ENCODE data around the gene CDH2.

CDH2 gene

GRCh38 chr18:28065793-28066186, 111.1 kb downstream of the CDH2 start:
- no peak overlapping the region for H3K4ac ChIP-seq (ENCODE audit: low read depth, low read length)
- H3K4me3 ChIP-seq (ENCODE audit: low read depth, low read length), result no peak overlapping the region
- peak overlapping the region; percentile 8 for H2BK120ac ChIP-seq (ENCODE audit: insufficient read depth, low read length, poor library complexity)
- no peak overlapping the region for H4K91ac ChIP-seq (ENCODE audit: low read depth, low read length)
- peak overlapping the region; percentile 3 for H2BK5ac ChIP-seq (ENCODE audit: low read depth, low read length, poor library complexity)
- H3K79me2 ChIP-seq (ENCODE audit: control insufficient read depth, insufficient read depth, low read length, poor library complexity), result peaks cover 2% of the 10 kb centered on the region
- H2AFZ ChIP-seq (ENCODE audit: insufficient read depth, low read length, poor library complexity), result no peak overlapping the region
- no peak overlapping the region for H4K8ac ChIP-seq (ENCODE audit: low read depth, low read length)
- peaks cover 7% of the 10 kb centered on the region for H3K79me1 ChIP-seq (ENCODE audit: low read length)
- no peak overlapping the region for H3K23ac ChIP-seq (ENCODE audit: low read length)
- H4K12ac ChIP-seq (ENCODE audit: low read depth, low read length), result no peak overlapping the region
- H3K27ac ChIP-seq (ENCODE audit: low read depth, low read length), result peak overlapping the region; percentile 74
- H3K36me3 ChIP-seq (ENCODE audit: control insufficient read depth in 1 of 2, insufficient read depth in 2 of 2, low read length in 2 of 2), result no peaks in the 10 kb centered on the region
- no peak overlapping the region for H2AK5ac ChIP-seq (ENCODE audit: low read length)
- no peak overlapping the region for H2BK12ac ChIP-seq (ENCODE audit: low read length)
- no peak overlapping the region for H3K9ac ChIP-seq (ENCODE audit: low read length)
- peak in 1 of 2 donors; percentile 12 for DNase-seq
- H3K4me2 ChIP-seq (ENCODE audit: low read length), result no peak overlapping the region
- no peaks in the 10 kb centered on the region for H3K27me3 ChIP-seq (ENCODE audit: insufficient read depth, low read length)
- H3K14ac ChIP-seq (ENCODE audit: low read length), result no peak overlapping the region
- peaks cover 2 to 4% of the 10 kb centered on the region in 2 experiments for H3K4me1 ChIP-seq (ENCODE audit: control insufficient read depth in 1 of 2, insufficient read depth in 2 of 2, low read length in 2 of 2)
- WGBS (ENCODE audit: extremely low coverage, insufficient coverage, insufficient read length), result no CpG with 5 or more reads among the region's 3 CpGs
- H3K9me3 ChIP-seq (ENCODE audit: insufficient read depth, low read depth, low read length), result no peaks in the 10 kb centered on the region
- H3K18ac ChIP-seq (ENCODE audit: low read length), result no peak overlapping the region

- no peak overlapping the region for H4K12ac ChIP-seq (ENCODE audit: low read depth, low read length)
- peak overlapping the region; percentile 94 for H2BK120ac ChIP-seq (ENCODE audit: insufficient read depth, low read length, poor library complexity)
- H2AFZ ChIP-seq (ENCODE audit: insufficient read depth, low read length, poor library complexity), result no peak overlapping the region
- H2AK5ac ChIP-seq (ENCODE audit: low read length), result peak overlapping the region; percentile 79
- H3K4me2 ChIP-seq (ENCODE audit: low read length), result no peak overlapping the region
- peak; percentile 49 to 85 for DNase-seq
- no peak overlapping the region for H3K9ac ChIP-seq (ENCODE audit: low read length)
- peaks cover 7% of the 10 kb centered on the region for H3K79me1 ChIP-seq (ENCODE audit: low read length)
- no peaks in the 10 kb centered on the region for H3K9me3 ChIP-seq (ENCODE audit: insufficient read depth, low read depth, low read length)
- peak overlapping the region; percentile 92 for H2BK5ac ChIP-seq (ENCODE audit: low read depth, low read length, poor library complexity)
- no peak overlapping the region for H3K23ac ChIP-seq (ENCODE audit: low read length)
- no CpG with 5 or more reads among the region's 4 CpGs for WGBS (ENCODE audit: extremely low coverage, insufficient coverage, insufficient read length)
- H4K8ac ChIP-seq (ENCODE audit: low read depth, low read length), result peak overlapping the region; percentile 70
- H3K79me2 ChIP-seq (ENCODE audit: control insufficient read depth, insufficient read depth, low read length, poor library complexity), result peaks cover 2% of the 10 kb centered on the region
- no peak overlapping the region for H3K18ac ChIP-seq (ENCODE audit: low read length)
- peak overlapping the region; percentile 90 for H4K91ac ChIP-seq (ENCODE audit: low read depth, low read length)
- H3K27ac ChIP-seq (ENCODE audit: low read depth, low read length), result peak overlapping the region; percentile 74
- H3K27me3 ChIP-seq (ENCODE audit: insufficient read depth, low read length), result no peaks in the 10 kb centered on the region
- peak overlapping the region; percentile 85 for H3K14ac ChIP-seq (ENCODE audit: low read length)
- no peaks in the 10 kb centered on the region for H3K36me3 ChIP-seq (ENCODE audit: control insufficient read depth in 1 of 2, insufficient read depth in 2 of 2, low read length in 2 of 2)
- H3K4me1 ChIP-seq (ENCODE audit: control insufficient read depth in 1 of 2, insufficient read depth in 2 of 2, low read length in 2 of 2), result peaks cover 2 to 4% of the 10 kb centered on the region in 2 experiments
- H2BK12ac ChIP-seq (ENCODE audit: low read length), result peak overlapping the region; percentile 99
- no peak overlapping the region for H3K4me3 ChIP-seq (ENCODE audit: low read depth, low read length)
- peak overlapping the region; percentile 75 for H3K4ac ChIP-seq (ENCODE audit: low read depth, low read length)
These were observed 111.7 kb downstream of the CDH2 start for GRCh38 chr18:28065031-28065792.

- peak overlapping the region; percentile 95 for H2AK5ac ChIP-seq (ENCODE audit: low read length)
- no peaks in the 10 kb centered on the region for H3K9me3 ChIP-seq (ENCODE audit: insufficient read depth, low read depth, low read length)
- no peak overlapping the region for H4K8ac ChIP-seq (ENCODE audit: low read depth, low read length)
- peak overlapping the region; percentile 91 for H2BK120ac ChIP-seq (ENCODE audit: insufficient read depth, low read length, poor library complexity)
- H4K12ac ChIP-seq (ENCODE audit: low read depth, low read length), result no peak overlapping the region
- peak overlapping the region; percentile 96 for H2BK12ac ChIP-seq (ENCODE audit: low read length)
- H3K4me3 ChIP-seq (ENCODE audit: low read depth, low read length), result no peak overlapping the region
- no peaks in the 10 kb centered on the region for H3K36me3 ChIP-seq (ENCODE audit: control insufficient read depth in 1 of 2, insufficient read depth in 2 of 2, low read length in 2 of 2)
- no peak overlapping the region for H3K4me2 ChIP-seq (ENCODE audit: low read length)
- peaks cover 2 to 4% of the 10 kb centered on the region in 2 experiments for H3K4me1 ChIP-seq (ENCODE audit: control insufficient read depth in 1 of 2, insufficient read depth in 2 of 2, low read length in 2 of 2)
- H3K27ac ChIP-seq (ENCODE audit: low read depth, low read length), result no peak overlapping the region
- no peak overlapping the region for H3K9ac ChIP-seq (ENCODE audit: low read length)
- no CpG with 5 or more reads among the region's 2 CpGs for WGBS (ENCODE audit: extremely low coverage, insufficient coverage, insufficient read length)
- H3K4ac ChIP-seq (ENCODE audit: low read depth, low read length), result no peak overlapping the region
- peaks cover 7% of the 10 kb centered on the region for H3K79me1 ChIP-seq (ENCODE audit: low read length)
- no peak overlapping the region for H3K14ac ChIP-seq (ENCODE audit: low read length)
- no peak for DNase-seq
- peak overlapping the region; percentile 62 for H4K91ac ChIP-seq (ENCODE audit: low read depth, low read length)
- H2AFZ ChIP-seq (ENCODE audit: insufficient read depth, low read length, poor library complexity), result no peak overlapping the region
- peak overlapping the region; percentile 63 for H2BK5ac ChIP-seq (ENCODE audit: low read depth, low read length, poor library complexity)
- H3K18ac ChIP-seq (ENCODE audit: low read length), result peak overlapping the region; percentile 82
- H3K79me2 ChIP-seq (ENCODE audit: control insufficient read depth, insufficient read depth, low read length, poor library complexity), result peaks cover 2% of the 10 kb centered on the region
- no peak overlapping the region for H3K23ac ChIP-seq (ENCODE audit: low read length)
- no peaks in the 10 kb centered on the region for H3K27me3 ChIP-seq (ENCODE audit: insufficient read depth, low read length)
These were observed 113.0 kb downstream of the CDH2 start for GRCh38 chr18:28063926-28064325.

- peaks cover 2% of the 10 kb centered on the region for H3K79me2 ChIP-seq (ENCODE audit: control insufficient read depth, insufficient read depth, low read length, poor library complexity)
- H4K12ac ChIP-seq (ENCODE audit: low read depth, low read length), result no peak overlapping the region
- H2BK120ac ChIP-seq (ENCODE audit: insufficient read depth, low read length, poor library complexity), result no peak overlapping the region
- no peak overlapping the region for H3K27ac ChIP-seq (ENCODE audit: low read depth, low read length)
- H3K9ac ChIP-seq (ENCODE audit: low read length), result no peak overlapping the region
- no peak overlapping the region for H3K4ac ChIP-seq (ENCODE audit: low read depth, low read length)
- H3K14ac ChIP-seq (ENCODE audit: low read length), result no peak overlapping the region
- no CpG with 5 or more reads among the region's 2 CpGs for WGBS (ENCODE audit: extremely low coverage, insufficient coverage, insufficient read length)
- H2BK5ac ChIP-seq (ENCODE audit: low read depth, low read length, poor library complexity), result no peak overlapping the region
- no peak overlapping the region for H3K4me2 ChIP-seq (ENCODE audit: low read length)
- H3K23ac ChIP-seq (ENCODE audit: low read length), result no peak overlapping the region
- H4K91ac ChIP-seq (ENCODE audit: low read depth, low read length), result no peak overlapping the region
- peaks cover 2 to 4% of the 10 kb centered on the region in 2 experiments for H3K4me1 ChIP-seq (ENCODE audit: control insufficient read depth in 1 of 2, insufficient read depth in 2 of 2, low read length in 2 of 2)
- H2AFZ ChIP-seq (ENCODE audit: insufficient read depth, low read length, poor library complexity), result no peak overlapping the region
- no peaks in the 10 kb centered on the region for H3K9me3 ChIP-seq (ENCODE audit: insufficient read depth, low read depth, low read length)
- no peak overlapping the region for H3K18ac ChIP-seq (ENCODE audit: low read length)
- H3K36me3 ChIP-seq (ENCODE audit: control insufficient read depth in 1 of 2, insufficient read depth in 2 of 2, low read length in 2 of 2), result no peaks in the 10 kb centered on the region
- H2BK12ac ChIP-seq (ENCODE audit: low read length), result no peak overlapping the region
- peaks cover 7% of the 10 kb centered on the region for H3K79me1 ChIP-seq (ENCODE audit: low read length)
- H4K8ac ChIP-seq (ENCODE audit: low read depth, low read length), result no peak overlapping the region
- H3K27me3 ChIP-seq (ENCODE audit: insufficient read depth, low read length), result no peaks in the 10 kb centered on the region
- H2AK5ac ChIP-seq (ENCODE audit: low read length), result no peak overlapping the region
- H3K4me3 ChIP-seq (ENCODE audit: low read depth, low read length), result no peak overlapping the region
- peak in 1 of 2 donors; percentile 26 for DNase-seq
These were observed 113.6 kb downstream of the CDH2 start for GRCh38 chr18:28063271-28063761.

Measured in trophoblast cell (in vitro differentiated cells and primary cell).